NOMO-1 treated with dmso at 0.1 percent for 144 hours (cell line): ENCODE data around the gene EEF2.
"Not testable (repeated sequence)": the region's sequence is repeated elsewhere in the genome, so short reads cannot be mapped to it uniquely, and the experiment has no call there.

ENCODE experiments used
- DNase-seq: peaks from one replicate; lab custom pipeline; 2025; ENCODE audit not compliant: unreplicated experiment; lab: John Stamatoyannopoulos, UW

Gene EEF2

DNA sequence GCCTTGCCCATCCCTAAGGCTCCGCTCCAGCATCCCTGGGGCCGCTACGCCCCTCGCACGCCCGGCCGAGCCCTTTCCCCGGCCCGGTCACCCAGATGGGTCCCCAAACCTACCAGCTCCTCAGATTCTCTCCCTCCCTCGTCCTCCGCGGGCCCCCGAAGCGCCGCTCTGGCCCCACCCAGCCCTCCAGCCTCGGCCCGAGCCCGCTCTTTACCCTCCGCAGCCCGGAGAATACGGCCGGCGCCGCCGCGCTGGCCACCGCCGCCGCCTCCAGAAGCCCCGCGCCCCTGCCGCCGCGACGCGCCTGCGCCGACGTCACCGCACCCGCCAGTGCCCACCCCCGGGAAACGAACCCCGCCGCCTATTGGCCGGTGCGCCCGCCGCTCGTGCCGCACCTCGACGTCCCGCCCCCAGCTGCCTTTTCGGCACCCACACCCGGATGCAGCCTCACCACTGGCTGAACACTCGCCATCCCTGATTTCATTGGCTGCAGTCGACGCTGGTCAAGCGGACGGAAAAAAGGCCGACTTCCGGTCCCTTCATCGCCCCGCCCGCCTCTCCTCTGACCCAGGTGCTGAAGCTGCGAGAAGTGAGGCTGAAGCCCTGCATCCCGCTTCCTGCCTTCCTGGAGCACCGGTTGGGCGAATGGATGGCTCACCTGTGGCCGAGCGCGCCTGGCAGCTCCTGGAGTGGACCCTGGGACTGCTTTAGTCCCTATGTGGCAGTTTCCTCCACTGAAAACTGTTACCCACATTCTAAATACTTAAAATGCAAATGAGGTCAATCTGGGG, 14.3 kb downstream of the EEF2 start, which contains the start of gene DAPK3:
Gene DAPK3 (minus strand): TSS at position 292 of the 791 bp plus-strand sequence. CDS start 1,364 bp downstream, outside the sequence.
- DNase-seq, result peak; percentile 99

DNA sequence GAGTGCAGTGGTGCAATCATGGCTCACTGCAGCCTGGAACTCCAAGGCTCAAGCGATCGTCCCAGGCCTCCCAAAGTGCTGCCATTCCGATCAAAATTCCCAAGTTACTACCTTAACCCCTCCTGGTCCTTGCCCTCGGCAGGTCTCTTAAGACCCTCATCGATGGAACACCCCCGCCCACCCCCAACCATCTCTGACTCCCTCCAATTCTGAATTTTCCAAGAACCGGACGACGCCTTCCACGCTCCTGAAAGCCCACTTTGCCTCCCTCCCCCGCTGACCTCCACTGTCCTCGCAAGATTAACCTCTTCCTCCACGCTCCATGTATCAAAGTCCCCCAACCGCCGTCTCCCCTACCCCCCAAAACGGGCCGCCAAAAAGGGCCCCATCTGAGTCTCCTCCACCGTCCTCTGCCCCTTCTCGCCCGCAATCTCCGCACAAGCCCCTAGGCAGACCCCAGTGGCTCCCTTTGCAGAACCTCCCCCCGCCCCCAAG, 14.9 kb downstream of the EEF2 start:
- no peak for DNase-seq

DNA sequence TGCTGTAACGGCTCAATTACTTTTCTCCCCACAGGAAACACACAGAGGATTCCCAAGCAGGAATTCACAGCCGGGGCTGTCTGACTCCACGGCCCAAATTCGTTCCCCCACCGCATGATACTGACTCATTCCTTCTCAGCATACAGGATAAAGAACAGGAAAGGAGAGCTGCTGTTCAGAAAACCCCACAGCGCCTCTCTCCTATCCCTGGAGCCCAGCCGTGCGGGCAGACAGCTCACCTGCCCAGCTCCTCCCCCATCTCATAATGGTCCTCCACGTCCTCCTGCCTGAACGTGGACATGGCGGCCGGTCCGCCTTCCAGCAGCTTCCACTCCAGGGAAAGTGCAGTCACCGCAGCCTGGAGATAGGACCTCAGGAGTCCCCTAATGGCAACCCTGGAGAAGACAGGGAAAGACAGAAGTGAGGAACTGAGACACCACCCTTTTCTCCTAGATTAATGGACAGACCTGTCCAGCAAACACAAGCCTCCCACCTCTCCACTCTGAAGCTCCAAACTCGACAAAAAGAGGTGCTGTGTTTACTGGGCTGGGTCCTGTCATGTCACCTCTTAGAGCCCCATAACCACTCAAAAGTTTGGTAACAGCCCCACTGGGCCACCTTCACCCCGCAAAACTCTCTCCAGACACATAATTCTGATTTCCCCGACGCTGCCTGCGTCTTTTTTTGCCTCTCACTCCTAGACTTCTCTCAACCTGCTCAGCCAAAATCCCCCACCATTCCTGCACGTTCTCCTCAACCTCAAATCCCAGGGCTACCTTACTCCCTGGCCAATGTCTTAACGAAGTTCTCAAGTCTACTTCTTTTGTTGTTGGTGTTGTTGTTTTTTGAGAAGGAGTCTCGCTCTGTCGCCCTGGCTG, 15.6 kb downstream of the EEF2 start:
- DNase-seq, result no peak

DNA sequence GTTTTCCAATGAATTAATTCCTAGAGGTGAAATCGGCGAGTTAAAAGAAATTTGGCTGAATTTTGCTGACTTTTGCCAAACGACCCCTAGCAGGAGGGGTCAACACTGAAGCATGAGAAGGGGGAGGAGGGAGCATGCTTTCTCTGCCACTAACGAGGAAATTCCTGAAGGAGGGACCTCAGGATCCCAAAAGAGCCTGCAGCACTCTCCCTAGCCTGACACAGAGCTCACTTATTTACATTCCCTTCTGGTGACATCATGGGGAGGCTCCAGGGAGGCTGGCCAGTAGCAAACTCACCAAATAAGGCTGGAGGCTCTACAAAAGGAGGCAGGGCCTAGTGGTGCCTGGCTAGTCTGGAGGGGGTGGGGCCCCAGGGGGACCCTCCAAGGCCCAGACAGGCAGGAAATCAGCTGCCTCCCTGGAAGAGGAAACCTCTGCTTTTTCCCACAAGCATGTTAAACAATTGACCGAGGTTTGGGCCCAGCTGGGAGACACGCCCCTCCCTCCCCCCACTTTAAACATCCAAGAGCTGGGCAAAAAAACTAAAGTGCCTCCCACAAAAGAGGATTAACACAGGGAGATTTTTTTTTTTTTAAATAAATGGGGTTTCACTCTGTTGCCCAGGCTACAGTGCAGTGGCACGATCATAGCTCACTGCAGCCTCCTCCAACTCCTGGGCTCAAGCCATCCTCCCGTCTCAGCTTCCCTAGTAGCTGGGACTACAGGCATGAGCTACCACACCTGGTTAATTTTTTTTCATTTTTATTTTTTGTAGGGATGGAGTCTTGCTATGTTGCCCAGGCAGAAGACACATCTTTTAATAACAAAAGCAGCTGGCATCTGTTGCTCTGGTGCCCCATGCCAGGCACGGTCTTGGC, 16.5 kb downstream of the EEF2 start:
- DNase-seq, result no peak

GRCh38 chr19:3967983-3968382, 17.3 kb downstream of the EEF2 start:
- not testable (repeated sequence) for DNase-seq

GRCh38 chr19:3966051-3967017, 18.9 kb downstream of the EEF2 start:
- DNase-seq, result no peak

DNA sequence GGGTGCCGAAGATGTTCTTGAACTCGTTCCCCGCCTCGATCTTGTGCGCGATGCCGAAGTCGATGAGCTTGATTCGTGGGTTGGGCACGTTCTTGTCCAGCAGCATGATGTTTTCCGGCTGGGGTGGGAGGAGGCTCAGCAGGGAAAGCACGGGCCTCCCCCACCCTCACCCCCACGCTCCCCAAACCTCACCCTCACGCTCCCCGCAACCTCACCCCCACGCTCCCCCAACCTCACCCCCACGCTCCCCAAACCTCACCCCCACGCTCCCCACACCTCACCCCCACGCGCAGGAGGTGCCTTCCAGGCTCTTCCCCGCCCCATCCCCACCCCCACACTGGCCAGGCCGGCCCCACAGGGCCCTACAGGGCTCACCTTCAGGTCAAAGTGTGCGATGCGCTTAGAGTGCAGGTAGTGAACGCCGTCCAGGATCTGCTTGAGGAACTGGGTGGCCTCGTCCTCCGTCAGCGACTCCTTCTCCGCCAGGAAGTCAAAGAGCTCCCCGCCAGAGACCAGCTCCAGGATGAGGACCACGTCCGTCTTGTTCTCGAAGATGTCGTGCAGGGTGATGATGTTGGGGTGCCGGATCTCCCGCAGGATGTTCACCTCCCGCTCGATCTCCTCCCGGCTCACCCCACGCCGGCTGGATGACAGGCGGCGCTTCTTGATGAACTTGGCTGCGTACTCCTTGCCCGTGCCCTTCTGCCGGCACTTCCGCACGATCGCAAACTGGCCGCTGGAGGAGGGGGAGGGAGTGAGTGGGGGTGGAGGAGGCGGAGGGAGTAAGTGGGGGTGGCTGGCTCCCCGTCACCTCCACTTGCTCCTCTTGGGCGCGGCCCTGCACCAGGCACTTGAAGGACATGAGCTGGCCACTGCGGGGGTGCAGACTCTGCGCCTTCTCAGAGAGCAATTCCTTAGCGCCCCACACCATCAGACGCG, 20.7 kb downstream of the EEF2 start:
- no peak for DNase-seq

DNA sequence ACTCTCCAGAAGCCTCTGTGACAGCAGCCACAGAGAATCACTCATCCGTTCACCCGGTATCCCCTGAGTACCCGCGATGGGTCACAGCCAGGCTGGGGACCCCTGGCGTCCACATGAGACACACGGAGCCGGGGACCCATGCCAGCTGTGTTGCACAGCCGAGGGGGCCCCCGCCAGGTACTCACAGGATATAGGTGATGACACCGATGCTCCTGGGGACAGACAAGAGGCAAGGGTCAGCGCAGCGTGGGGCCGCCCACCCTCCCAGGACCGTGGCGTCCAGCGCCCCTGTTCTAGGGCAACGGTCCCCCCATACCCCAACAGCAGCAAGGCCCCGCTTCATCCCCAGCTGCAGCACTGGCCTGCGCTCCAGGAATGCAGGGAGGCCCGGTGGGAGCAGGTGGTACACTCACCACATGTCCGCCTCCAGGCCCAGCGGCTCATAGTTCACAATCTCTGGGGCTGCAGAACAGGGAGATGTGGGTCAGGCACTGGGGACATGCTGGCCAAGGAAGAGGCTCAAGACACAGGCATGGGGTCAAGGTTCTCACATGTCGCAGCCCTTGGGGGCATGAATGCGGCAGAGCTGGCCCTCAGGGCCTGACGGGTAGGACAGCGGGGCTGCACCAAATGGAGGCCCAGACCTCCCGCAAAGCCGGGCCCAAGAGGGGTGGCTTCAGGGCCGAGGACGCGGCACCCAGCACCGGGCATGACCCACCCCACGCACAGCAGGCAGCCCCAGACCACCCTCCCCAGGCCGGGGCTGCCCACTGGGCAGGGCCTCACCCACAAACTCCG, 21.6 kb downstream of the EEF2 start:
- DNase-seq, result no peak

DNA sequence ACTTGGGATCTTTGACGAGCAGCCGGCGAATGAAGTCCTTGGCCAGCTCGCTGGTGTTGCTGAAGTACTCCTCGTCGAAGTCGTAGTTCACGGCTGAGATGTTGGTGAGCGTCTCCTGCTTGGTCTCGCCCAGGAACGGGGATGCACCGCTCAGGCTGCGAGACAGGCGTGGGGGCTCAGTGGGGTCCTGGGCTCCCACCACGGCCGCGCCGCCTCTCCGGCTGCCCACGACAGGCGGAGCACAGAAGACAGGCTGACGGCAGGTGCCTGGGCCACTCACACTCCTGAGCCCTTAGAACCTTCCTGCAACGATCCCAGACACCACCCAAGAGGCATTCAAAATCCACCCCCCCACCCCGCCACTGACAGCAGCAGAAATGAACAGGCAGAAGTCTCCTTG, 24.3 kb downstream of the EEF2 start:
- DNase-seq, result no peak

DNA sequence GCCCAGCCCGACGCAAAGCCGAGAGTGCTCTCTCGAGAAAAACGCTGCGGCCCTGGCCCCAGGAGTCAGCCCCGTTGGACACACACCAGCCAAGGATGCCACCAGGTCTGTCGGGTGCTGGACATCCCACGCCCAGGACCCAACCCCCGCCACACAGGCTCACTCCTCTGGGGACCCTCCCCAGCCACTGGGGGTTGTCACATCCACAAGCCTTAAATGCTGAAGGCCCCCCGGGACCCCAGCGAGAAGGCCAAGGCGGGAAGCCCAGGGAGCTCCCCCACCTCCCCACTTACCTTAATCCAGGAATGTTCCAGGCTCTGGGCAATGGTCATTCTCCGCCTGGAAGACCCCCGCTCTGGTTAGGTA, 25.5 kb downstream of the EEF2 start:
- DNase-seq, result no peak

- no peak for DNase-seq
These were observed 26.2 kb downstream of the EEF2 start for GRCh38 chr19:3958836-3959765.

DNA sequence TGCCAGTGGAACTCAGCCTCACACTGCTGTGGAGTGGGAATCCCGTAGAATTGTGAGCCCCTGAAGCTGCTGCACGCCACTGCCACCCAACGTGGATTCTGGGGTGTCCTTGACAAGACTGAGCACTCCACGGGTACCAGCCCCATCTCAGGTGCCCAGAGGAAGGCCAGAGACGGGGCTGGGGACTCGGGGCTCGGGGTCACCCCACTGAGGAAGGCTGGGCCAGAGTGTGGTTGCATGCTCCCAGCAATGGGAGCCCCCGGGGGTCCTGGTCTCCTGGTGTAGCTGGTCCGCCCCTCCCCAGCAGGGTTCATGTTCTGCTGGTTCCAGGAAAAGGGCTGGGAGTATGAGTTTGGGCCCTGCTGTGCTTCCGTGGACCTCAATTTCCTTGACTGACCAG, 29.6 kb downstream of the EEF2 start:
- no peak for DNase-seq

- DNase-seq, result not testable (repeated sequence)
These were observed 30.0 kb downstream of the EEF2 start for GRCh38 chr19:3955276-3955675.

GRCh38 chr19:3954107-3954506, 31.2 kb downstream of the EEF2 start:
- DNase-seq, result no peak

- DNase-seq, result not testable (repeated sequence)
These were observed 32.4 kb downstream of the EEF2 start for GRCh38 chr19:3952755-3953276.
